GM12865 (cell line): Measurements from ENCODE around the gene STAP1.
A peak's percentile ranks its signal among the peaks of the same experiment; 100 is the strongest.
"Not testable (repeated sequence)": the region's sequence is repeated elsewhere in the genome, so short reads cannot be mapped to it uniquely, and the experiment has no call there.

Source experiments
- DNase-seq: peaks from one replicate; pipeline ENCODE4 v3.0.0; 2010; ENCODE audit warnings: low read depth
- H3K4me3 ChIP-seq: 2 replicates; pipeline ENCODE4 v1.5.1; 2011; ENCODE audit warnings: mild to moderate bottlenecking, low read depth, low read length, control low read depth
- CTCF ChIP-seq: IDR thresholded peaks from 2 replicates; pipeline ENCODE4 v1.5.1; 2011; ENCODE audit warnings: low read length, control low read depth, low read depth, inconsistent platforms; ENCODE audit not compliant: insufficient read depth; ENCODE audit errors: missing control alignments

Gene STAP1

GRCh38 chr4:67531379-67531962 lies 27.1 kb upstream of the STAP1 start:
- DNase-seq = no peak
- no peak overlapping the region for H3K4me3 ChIP-seq
- no peak for TF ChIP-seq CTCF

DNA sequence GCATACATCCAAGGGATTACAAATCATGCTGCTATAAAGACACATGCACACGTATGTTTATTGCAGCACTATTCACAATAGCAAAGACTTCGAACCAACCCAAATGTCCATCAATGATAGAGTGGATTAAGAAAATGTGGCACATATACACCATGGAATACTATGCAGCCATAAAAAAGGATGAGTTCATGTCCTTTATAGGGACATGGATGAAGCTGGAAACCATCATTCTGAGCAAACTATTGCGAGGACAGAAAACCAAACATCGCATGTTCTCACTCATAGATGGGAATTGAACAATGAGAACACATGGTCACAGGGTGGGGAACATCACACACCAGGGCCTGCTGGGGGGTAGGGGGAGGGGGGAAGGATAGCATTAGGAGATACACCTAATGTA lies 26.1 kb upstream of the STAP1 start:
- not testable (repeated sequence) for H3K4me3 ChIP-seq, DNase-seq

DNA sequence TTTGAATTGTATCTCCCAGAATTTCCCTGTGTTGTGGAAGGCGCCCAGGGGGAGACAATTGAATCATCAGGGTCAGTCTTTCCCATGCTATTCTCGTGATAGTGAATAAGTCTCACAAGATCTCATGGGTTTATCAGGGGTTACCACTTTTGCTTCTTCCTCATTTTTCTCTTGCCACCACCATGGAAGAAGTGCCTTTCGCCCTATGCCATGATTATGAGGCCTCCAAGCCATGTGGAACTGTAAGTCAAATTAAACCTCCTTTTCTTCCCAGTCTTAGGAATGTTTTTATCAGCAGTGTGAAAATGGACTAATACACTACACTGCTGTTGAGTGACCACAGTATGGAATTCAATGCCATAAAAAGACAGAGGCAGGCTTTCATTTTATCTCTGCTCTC lies 25.4 kb upstream of the STAP1 start:
- no peak for DNase-seq
- no peak for TF ChIP-seq CTCF

GRCh38 chr4:67535280-67535840 lies 23.2 kb upstream of the STAP1 start:
- DNase-seq = no peak
- H3K4me3 ChIP-seq = no peak overlapping the region
- TF ChIP-seq CTCF = no peak

More for the DNA sequence above, 25.4 kb upstream of the STAP1 start:
- no peak overlapping the region for H3K4me3 ChIP-seq

DNA sequence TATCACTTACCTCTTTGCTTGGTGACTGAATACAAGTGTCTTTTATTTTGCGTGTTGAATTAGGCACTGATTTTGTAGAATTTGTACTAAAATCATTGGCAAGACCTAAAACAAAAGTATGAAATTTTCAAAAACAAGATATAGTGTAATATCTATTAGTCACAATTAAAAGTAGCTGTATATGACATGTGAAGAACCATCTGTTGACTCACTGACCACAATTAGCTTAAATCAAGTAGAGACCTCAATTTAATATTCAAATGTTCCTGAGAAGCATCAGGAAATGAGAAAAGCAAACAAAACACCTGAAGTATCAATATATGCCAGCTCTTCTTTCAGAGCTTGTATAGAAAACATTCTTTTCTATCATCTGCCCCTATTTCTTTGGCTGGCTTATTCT lies 18.7 kb upstream of the STAP1 start:
- DNase-seq = no peak
- H3K4me3 ChIP-seq = no peak overlapping the region
- TF ChIP-seq CTCF = no peak

- H3K4me3 ChIP-seq = no peak overlapping the region
- no peak for TF ChIP-seq CTCF
- DNase-seq = no peak
Measured at GRCh38 chr4:67542076-67542475, 16.5 kb upstream of the STAP1 start.

GRCh38 chr4:67545199-67546003 lies 13.1 kb upstream of the STAP1 start, which contains the start of gene CENPC:
CENPC (minus strand) TSS chr4:67545503; CDS start chr4:67545355, 148 bp downstream.
- peak within 1 kb of the TSS; percentile 97 for H3K4me3 ChIP-seq
- peak; percentile 99 for DNase-seq
- TF ChIP-seq CTCF = no peak
